ENCODE measurements around the gene ABCC11.
"Not testable (repeated sequence)": the region's sequence is repeated elsewhere in the genome, so short reads cannot be mapped to it uniquely, and the experiment has no call there.

The ABCC11 gene

DNA sequence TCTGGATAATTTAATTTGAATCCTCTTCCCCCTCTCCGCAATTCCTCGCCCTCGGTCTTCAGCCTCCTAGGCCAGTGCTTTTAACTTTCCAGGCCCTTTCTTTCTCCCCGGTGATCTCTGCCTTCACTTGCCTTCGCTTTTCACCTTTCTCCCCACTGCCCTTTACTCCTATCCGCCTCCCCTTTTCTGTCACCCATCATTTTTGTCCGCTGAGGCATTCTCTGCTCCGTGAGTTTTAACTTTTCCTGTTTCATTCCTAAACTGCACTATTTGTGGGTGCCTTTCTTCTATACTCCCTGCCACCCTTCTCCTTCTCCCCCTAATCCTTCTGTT is 2.5 kb downstream of the ABCC11 start:
- no peak for DNase-seq

DNA sequence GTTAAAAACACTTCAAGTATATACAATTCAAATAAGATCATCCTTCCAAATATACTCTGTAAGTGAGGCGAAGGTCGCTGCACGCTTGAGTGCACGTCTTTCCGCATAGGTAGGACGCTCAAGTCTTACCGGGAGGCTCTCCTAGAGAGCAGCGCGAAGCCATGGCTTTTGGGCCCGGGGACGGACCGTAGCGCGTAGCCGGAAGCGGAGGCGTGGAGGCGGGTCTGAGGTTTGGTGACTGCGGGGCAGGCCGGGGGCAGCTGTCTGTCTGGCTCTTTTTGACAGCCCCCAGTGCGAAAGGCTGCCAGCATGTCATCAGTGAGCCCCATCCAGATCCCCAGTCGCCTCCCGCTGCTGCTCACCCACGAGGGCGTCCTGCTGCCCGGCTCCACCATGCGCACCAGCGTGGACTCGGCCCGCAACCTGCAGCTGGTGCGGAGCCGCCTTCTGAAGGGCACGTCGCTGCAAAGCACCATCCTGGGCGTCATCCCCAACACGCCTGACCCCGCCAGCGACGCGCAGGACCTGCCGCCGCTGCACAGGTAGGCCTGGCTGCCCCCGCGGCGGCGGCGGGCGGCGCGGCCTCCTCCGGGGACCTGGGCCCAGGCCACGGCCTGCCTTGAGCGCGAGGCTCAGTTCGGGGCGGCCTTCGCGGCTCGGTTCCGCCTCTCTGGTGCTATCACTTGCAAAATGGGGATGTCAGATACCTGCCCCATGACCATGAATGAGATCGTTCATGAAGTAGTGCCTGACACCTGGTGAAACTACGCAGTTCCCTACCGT is 3.1 kb downstream of the ABCC11 start, which contains the start of gene LONP2:
TSS of gene LONP2 (plus strand) at position 221 of the 783 bp plus-strand sequence. CDS start at position 310, 89 bp downstream.
- peak; percentile 77 for DNase-seq

DNA sequence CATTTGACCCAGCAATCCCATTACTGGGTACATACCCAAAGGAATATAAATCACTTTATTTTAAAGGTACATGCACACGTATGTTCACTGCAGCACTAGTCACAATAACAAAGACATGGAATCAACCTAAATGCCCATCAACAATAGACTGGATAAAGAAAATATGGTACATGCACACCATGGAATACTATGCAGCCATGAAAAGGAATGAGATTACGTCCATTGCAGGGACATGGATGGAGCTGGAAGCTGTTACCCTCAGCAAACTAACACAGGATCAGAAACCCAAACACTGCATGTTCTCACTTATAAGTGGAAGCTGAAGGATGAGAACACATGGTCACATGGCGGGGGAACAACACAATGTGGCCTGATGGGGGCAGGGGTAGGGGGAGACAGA is 7.2 kb downstream of the ABCC11 start:
- not testable (repeated sequence) for DNase-seq

DNA sequence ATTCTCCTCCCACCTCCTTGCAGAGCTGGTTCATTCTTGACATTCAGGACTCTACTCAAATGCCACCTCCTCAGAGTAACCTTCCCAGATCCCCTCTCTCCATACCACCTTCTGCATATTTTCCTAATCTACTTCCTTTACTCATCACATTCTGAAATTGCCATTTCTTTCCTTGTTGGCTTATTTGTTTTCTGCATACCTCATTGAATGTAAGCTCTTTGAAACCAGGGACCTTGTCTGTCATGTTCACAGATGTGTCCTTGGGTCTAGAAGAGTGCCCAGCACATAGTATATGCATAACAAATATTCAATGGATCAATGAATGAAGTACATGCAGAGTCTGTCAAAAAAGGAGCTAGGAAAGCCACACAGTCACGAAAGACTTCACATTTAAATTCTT is 11.1 kb downstream of the ABCC11 start:
- no peak for DNase-seq

DNA sequence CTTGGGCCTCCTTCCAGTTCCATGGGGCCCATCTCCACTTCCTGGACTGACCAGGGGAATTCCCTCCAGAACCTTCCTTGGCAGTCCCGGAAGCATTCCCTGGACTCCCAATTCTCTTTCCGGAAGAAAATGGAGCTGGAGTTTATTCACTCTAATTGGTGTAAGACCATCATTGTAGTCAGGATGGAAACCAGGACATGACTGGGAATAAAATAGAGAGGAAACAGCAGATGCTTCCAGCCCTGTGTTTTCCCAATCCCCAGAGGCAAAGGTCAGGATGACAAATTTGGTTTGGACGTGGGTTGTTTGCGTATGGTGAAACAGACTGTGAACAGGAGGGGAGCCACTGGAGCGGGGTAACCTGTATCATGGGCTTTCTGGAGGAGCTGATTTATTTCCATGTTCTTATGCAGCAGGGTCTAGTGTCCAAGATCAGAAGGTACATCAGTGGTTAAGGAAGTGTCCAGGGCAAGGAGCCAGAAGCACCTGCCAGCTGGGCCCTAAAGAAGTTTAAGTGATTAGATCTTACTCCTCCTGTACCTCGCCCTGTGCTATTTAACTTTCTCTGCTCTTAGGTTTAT is 11.7 kb downstream of the ABCC11 start:
- DNase-seq = no peak

DNA sequence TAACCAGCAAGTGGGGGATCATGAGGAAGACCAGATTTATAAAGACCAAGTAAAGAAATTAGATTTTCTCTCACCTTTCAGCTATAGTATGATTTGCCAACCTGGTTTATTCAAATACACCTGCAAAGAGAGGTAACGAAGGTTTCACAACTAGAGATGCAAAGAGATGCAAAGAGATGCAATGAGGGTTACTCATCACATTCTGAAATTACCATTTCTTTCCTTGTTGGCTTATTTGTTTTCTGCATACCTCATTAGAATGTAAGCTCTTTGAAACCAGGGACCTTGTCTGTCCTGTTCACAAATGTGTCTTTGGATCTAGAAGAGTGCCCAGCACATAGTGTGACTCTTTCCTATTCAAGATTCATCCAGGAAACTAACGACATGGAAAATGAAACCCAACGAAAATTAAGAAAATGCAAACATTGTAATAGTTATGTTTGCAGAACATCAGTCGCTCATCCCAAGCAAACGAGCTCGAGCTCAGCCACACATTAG is 12.2 kb downstream of the ABCC11 start:
- DNase-seq = no peak

DNA sequence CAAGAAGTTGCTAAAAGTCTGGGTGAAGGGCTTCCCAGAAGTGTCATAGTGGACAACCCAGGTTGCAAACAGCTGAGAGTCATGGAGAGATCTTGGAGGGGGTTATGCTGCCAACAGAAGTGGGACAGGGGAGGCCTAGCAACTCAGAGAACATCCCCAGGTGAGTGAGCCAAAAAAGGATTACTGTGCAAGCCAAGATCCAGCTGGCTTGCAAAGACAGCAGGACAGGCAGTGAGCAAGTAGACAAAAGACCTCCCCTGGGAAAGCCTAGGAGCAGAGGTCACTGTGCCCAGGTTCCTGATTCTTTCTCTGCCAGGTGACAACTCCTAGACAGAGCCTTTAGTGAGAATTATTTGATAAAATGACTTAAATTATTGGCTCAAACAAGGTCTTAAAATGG is 12.7 kb downstream of the ABCC11 start:
- no peak for DNase-seq

DNA sequence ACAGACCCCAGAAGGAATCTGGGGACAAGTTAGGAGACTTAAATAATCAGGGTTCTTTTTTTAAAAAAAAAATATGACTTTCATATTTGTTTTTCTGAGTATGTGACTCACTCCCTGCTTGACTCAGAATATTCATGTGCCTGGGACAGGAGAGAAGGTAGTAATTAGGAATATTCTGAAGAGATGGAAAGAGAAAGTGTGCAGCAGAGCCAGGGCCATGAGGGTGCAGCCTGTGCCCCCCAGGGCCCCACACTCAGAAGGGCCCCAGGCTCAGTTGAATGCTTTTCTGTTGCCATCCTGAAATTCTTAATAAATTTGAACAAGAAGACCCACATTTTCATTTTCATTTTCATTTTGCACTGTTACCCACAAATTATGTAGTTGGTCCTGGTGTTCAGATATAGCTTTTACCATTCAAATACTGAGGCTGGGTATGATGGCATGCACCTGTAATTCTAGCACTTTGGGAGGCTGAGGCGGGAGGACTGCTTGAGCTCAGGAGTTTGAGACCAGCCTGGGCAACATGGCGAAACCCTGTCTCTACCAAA is 14.8 kb downstream of the ABCC11 start:
- no peak for DNase-seq

DNA sequence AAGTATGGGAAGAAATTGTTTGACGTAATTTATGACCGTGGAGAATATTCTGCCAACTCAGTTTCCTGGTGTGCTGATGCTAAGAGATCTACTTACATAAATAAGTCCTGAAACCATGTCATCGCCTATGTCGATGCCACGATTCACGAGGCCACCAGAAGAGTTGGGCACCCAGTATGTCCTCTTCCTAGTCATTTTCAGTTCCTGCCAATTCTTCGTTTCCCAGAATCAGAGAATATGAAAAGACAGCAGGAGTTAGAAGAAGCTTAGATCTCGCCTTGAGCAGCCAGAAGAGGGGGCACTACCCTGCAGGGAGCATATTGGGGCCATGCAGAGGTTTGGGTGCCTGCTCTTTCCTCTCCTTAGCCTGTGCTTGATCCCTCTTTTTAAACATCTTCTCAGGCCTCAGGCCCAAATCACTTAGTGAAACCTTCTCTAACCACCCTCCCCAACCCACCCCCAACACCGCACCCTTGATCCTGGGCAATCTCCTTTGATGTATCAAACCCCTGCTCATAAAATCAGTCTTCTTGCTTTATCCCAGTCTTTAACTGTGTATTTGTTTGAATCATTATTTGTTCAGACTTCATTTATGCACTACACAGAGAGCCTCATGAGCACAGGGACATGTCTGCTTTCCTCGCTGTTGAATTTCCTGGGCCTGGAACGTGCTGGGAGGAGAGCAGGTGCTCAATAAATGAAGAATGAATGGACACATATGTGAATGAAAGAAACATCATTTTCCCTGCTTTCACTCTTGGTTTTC is 15.4 kb downstream of the ABCC11 start:
- DNase-seq = peak; percentile 4

DNA sequence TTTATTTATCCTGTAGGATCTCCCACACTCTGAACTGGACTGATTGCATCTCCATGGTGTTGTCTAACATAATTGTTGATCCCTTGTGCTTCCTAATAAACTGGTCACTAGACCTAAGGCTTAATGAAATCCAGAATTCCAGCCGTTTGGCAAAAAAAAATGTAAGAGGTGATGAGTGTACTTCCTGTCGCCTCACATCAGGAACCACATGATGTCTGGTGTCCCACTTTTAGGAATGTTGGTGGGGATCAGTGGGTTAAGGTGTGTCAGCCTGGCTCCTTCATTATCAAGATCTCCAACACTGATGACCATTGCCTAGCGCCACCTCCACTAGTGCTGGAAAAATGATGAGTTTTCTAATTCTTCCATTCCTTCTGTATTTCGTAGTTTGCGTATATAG is 21.9 kb downstream of the ABCC11 start:
- DNase-seq = no peak

DNA sequence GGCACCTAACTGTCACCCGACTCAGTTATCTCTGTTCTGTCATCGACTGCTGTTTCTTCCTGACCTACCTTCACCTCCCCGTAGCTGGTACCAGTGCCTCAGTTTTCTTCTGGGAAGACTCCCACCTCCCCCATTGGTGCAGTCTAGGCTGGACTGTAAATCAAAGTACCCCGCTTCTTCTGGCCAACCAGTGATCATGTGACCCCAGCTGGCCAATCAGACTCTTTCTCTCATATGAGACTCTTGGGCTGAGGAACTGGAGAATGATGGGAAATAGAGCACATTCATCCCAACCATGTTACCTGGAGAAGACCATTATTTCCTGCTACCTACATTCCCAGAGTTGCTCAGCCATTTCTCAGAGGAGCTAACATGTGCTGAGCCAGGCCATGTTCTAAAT is 23.8 kb downstream of the ABCC11 start:
- DNase-seq = no peak

DNA sequence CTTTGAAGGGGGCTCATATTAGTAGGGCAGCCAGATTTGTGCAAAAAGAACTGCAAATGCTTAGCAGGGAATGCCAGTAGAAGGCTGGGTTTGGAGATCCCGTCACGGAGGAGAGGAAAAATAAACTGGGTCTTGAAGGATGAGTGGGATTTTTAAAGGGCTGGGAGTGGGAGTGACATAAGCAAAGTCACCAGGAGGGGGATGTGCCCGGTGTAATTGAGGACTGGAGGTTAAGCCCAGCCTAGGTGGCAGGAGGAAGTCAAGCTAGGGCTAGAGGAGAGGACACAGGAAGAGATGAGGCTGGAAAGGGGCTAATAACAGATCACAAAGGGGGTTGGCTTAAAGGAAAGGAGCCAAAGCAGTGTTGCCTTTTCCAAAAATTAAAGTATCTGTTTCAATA is 26.4 kb downstream of the ABCC11 start:
- no peak for DNase-seq

DNA sequence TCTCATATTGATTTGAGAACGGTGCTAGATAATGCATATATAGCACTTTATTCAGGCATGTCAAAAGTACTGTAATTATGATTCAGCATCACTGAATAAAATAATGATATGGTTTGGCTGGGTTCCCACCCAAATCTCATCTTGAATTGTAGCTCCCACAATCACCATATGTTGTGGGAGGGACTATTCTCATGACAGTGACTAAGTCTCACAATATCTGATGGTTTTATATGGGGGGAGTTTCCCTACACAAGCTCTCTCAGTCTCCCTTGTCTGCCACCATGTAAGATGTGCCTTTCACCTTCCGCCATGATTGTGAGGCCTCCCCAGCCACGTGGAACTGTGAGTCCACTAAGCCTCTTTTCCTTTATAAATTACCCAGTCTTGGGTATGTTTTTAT is 28.9 kb downstream of the ABCC11 start:
- DNase-seq = no peak

DNA sequence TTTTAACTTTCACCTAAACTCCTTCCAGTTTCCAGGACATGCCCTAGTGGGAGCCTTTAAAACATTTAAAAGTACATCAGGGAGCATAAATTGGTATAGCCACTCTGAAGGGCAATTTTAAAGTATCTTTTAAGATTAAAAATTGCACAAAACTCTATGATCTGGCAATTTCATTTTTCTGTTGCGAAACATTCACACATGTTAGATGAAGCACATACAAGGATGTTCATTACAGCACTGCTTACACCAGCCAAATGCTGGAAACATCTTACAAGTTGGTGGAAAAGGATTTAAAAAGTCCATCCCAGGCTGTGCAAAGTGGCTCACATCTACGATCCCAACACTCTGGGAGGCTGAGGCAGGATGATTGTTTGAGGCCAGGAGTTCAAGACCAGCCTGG is 29.6 kb downstream of the ABCC11 start:
- DNase-seq = no peak

DNA sequence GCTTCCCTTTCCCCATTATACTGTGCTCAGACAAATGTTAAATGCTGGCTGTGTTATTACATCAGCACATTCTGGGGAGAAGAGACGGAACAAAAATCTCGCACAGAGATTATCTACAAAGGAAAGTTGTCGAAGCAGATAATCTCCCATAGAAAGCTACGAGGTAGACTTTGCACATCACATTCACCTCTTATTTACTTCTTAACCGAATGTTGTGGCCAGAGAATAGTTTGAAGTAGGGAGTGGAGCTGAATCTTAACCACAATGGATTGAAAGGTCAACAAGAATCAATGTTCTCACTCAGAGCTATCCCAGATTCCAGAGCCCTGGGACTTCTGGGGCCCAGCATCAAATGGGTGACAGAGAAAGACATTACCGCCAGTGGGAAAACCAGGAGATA is 31.6 kb downstream of the ABCC11 start:
- DNase-seq = no peak

DNA sequence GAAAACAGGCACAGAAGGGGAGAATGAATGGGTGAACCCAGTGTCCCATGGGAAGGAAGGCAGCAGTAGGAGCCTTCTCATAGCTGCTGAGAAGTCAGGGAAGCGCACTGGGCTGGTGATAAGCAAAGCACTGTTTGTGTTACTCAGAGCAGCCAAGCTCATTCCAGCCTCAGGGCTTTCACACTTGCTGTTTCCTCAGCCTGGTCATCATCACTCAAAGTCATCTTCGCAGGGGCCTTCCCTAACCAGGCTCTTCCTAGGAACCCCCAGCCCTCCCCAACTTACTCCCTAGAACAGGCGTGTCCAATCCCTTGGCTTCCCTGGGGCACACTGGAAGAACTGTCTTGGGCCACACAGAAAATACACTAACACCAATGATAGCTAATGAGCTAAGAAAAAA is 35.3 kb downstream of the ABCC11 start:
- DNase-seq = no peak

DNA sequence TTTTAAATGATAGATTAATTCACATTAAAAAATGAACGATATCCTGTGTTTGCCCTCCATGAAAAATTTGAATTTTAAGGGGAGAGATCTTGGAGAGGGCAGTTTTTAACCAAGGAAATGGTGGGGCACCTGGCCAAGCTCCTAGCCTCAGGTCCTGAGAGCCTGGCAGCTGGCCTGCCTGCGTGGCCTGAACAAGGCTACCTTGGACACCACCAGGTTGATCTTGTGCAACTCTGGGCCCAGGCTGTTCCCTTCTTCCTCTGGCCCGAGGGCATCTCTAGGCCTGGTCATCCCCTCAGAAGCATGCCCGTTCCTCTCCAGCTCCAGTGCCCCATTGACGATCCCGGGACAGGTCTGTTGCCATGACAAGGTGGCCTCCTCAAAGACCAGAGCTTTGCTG is 36.6 kb downstream of the ABCC11 start:
- DNase-seq = no peak

DNA sequence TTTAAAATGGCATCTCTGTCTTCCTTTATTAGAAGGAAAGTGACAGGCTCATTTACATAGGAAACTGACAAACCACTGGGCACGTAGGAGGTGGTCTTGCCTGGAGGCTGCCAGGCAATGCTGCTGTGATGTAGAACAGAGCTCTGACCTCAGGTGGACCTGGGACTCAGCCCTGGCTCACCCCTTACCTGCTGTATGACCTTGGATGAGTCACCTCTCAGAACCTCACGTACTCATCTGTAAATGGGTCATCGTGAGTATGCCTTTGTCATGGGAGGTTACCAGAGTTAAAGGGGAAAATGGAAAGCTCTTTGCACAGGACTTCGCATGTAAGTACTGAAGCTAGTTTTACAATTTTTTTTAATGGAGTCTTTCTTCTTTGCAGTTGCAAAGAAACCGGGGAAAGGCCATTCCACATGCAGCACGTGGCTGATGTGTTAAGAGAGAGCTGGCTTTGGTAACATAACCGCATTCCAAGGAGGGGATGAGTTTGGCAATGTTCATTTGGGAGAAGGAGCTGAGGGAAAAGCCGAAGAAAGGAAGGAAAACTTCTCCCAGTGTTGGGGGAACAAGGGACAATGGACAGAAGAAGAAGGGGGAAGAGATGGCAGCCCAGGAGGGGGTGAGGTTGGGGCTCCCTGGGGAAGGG is 40.6 kb downstream of the ABCC11 start:
- DNase-seq = no peak

DNA sequence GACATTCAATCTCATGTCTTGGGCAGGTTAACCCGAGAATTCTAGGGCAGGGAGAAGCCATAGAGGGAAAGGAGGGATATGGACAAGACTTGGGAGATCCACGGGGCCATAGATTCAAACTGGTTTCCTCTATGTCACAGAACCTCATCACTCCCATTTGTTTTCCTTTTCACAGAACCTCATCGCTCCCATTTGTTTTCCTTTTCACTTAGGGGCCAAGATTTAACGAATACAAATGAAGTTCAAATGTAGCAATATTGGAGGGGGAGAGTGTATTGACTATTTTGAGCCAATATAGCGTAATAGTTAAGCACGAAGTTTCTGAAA is 42.6 kb downstream of the ABCC11 start:
- no peak for DNase-seq

DNA sequence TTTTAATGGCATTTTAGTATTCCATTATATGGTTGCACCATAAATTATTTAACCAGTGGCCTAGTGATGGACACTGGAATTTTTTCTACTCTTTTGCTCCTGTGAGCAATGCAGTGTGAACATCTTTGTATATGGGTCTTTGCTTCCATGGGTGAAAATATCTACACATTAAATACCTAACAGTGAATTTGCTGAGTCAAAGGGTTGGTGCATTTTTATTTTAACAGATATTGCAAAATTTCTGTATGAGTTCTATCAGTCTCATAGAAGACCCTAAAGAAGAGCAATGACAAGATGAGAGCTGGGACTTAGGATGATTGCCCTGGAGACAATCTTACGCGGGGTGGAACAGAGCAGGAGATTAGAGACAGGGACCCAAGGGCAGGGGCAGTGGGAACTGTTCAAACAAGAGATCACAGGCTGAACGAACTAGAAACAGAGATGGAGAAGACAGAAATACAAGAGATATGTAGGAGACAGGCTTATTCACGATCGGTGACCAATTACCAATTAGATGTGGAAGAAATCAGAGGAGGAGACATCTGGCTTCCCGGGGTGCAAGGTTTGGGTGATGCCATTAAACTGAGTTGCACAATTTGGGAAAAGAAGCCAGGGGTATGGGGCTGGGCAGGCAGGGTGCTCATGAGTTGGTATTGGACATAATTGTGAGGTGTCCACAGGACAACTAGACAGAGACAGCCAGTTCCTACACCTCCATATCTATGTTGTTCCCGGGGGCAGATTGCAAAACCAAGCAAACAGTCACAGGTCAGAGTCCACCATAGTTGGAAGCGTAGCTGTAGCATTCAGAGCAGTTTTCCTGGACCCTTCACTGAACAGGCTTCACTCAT is 43.1 kb downstream of the ABCC11 start:
- DNase-seq = no peak

DNA sequence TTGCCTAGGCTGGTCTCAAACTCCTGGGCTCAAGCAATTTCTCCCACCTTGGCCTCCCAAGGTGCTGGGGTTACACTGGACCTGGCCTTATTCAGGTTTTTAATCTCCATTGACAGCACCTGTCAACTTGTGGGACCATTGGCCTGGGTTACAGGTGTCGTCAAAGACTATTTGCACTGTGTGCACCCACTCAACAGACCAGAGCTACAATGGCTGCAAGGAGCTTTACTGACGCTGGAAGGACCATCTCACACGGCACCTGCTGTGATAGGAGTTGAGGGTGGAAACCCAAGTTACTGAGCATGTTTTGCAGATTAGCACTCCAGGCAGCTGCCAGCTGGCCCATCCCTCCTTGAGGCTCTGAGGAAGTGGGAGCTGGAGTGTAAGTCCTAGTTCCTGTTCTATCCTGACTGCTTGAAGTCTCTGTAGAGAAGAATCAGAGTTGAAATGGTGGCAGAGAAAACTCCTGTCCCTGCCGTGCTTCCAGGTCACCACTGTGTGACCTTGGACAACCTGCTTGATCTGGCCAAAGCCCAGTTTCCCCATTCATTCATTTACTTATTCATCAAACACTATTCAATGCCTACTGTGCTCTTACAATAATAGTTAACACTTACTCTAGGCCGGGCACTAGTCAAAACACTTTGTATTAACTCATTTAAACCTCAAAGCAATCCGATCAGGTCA is 45.7 kb downstream of the ABCC11 start:
- no peak for DNase-seq

DNA sequence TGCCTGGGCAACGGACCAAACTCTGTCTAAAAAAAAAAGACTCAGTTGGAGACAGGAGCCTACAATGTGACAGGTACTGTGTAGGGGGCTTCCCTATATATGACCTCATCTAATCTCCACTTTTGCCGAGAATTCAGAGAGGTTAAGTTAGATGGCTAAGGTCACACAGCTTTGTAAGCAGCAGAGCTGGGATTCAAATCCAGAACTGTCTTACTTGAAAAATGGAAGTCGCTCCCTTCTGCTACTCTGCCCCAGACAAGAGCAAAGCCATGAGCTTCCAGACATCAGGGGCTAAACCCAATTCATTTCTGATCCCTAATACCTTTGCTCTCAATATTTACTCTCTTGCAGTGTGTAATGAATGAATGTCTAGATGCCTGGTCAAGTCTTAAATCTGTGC is 50.0 kb downstream of the ABCC11 start:
- DNase-seq = no peak
